Measurements from ENCODE around the gene NUP93.

Gene NUP93

GRCh38 chr16:56729735-56730662, at the start of gene NUP93:
Gene NUP93 (plus strand): TSS chr16:56730129. CDS start chr16:56748248, 18,119 bp downstream.
- no peak within 1 kb of the TSS for H3K27ac ChIP-seq
- H3K36me3 ChIP-seq (ENCODE audit: insufficient read depth, low read length), result no peaks in the 10 kb centered on the region
- H3K4me3 ChIP-seq, result peak within 1 kb of the TSS; percentile 76
- no peaks in the 10 kb centered on the region for H3K9me3 ChIP-seq (ENCODE audit: low read depth, low read length)
- peak within 1 kb of the TSS; percentile 81 for H3K9ac ChIP-seq (ENCODE audit: insufficient read length)
- no peak for DNase-seq (ENCODE audit: low read depth, low spot score)
- TF ChIP-seq POLR2AphosphoS5 (IDR thresholded peaks at IDR 0.05; ENCODE audit: borderline replicate concordance, low read depth, low read length) (peak; percentile 77), FOXP2 (optimal IDR thresholded peaks at IDR 0.05; ENCODE audit: control extremely low read depth, extremely low read length, insufficient read depth) (no peak), EZH2 (IDR thresholded peaks at IDR 0.05) (no peak)

GRCh38 chr16:56681939-56682702, 47.8 kb upstream of the NUP93 start, which contains the start of gene MT1X:
Gene MT1X (plus strand): TSS chr16:56682470. CDS start chr16:56682541, 71 bp downstream.
- DNase-seq (ENCODE audit: low read depth, low spot score), result no peak
- H3K9ac ChIP-seq (ENCODE audit: insufficient read length), result peak within 1 kb of the TSS; percentile 54
- H3K36me3 ChIP-seq (ENCODE audit: insufficient read depth, low read length), result no peaks in the 10 kb centered on the region
- H3K9me3 ChIP-seq (ENCODE audit: low read depth, low read length), result no peaks in the 10 kb centered on the region
- peak within 1 kb of the TSS; percentile 72 for H3K4me3 ChIP-seq
- TF ChIP-seq POLR2AphosphoS5 (IDR thresholded peaks at IDR 0.05; ENCODE audit: borderline replicate concordance, low read depth, low read length) (peak; percentile 80), EZH2 (IDR thresholded peaks at IDR 0.05) (no peak)
- no peak within 1 kb of the TSS for H3K27ac ChIP-seq

- no peak for DNase-seq (ENCODE audit: low read depth, low spot score)
- Histone ChIP-seq H3K27ac (no peak overlapping the region), H3K4me3 (peak overlapping the region; percentile 72), H3K9me3 (ENCODE audit: low read depth, low read length) (no peaks in the 10 kb centered on the region), H3K36me3 (ENCODE audit: insufficient read depth, low read length) (no peaks in the 10 kb centered on the region), H3K9ac (ENCODE audit: insufficient read length) (peak overlapping the region; percentile 54)
- TF ChIP-seq FOXP2 (optimal IDR thresholded peaks at IDR 0.05; ENCODE audit: control extremely low read depth, extremely low read length, insufficient read depth) (no peak), EZH2 (IDR thresholded peaks at IDR 0.05) (no peak), POLR2AphosphoS5 (IDR thresholded peaks at IDR 0.05; ENCODE audit: borderline replicate concordance, low read depth, low read length) (no peak)
These were observed 47.1 kb upstream of the NUP93 start for GRCh38 chr16:56682703-56683397.

- H3K9me3 ChIP-seq (ENCODE audit: low read depth, low read length), result no peaks in the 10 kb centered on the region
- no peak overlapping the region for H3K4me3 ChIP-seq
- no peak overlapping the region for H3K27ac ChIP-seq
- TF ChIP-seq FOXP2 (optimal IDR thresholded peaks at IDR 0.05; ENCODE audit: control extremely low read depth, extremely low read length, insufficient read depth), result no peak
- no peak for TF ChIP-seq POLR2AphosphoS5 (IDR thresholded peaks at IDR 0.05; ENCODE audit: borderline replicate concordance, low read depth, low read length)
- no peak for TF ChIP-seq EZH2 (IDR thresholded peaks at IDR 0.05)
- H3K9ac ChIP-seq (ENCODE audit: insufficient read length), result no peak overlapping the region
- no peak for DNase-seq (ENCODE audit: low read depth, low spot score)
- no peaks in the 10 kb centered on the region for H3K36me3 ChIP-seq (ENCODE audit: insufficient read depth, low read length)
These were observed 46.3 kb upstream of the NUP93 start for GRCh38 chr16:56683424-56684172.

GRCh38 chr16:56684256-56684925, 45.5 kb upstream of the NUP93 start:
- H3K4me3 ChIP-seq, result no peak overlapping the region
- no peak for DNase-seq (ENCODE audit: low read depth, low spot score)

GRCh38 chr16:56684926-56685590, 44.9 kb upstream of the NUP93 start:
- H3K4me3 ChIP-seq, result no peak overlapping the region
- no peak overlapping the region for H3K9ac ChIP-seq (ENCODE audit: insufficient read length)
- DNase-seq (ENCODE audit: low read depth, low spot score), result no peak
- H3K27ac ChIP-seq, result no peak overlapping the region
- no peak for TF ChIP-seq EZH2 (IDR thresholded peaks at IDR 0.05)
- no peak for TF ChIP-seq POLR2AphosphoS5 (IDR thresholded peaks at IDR 0.05; ENCODE audit: borderline replicate concordance, low read depth, low read length)
- TF ChIP-seq FOXP2 (optimal IDR thresholded peaks at IDR 0.05; ENCODE audit: control extremely low read depth, extremely low read length, insufficient read depth), result no peak
- H3K9me3 ChIP-seq (ENCODE audit: low read depth, low read length), result no peaks in the 10 kb centered on the region
- no peaks in the 10 kb centered on the region for H3K36me3 ChIP-seq (ENCODE audit: insufficient read depth, low read length)

More at GRCh38 chr16:56684256-56684925, 45.5 kb upstream of the NUP93 start:
- no peaks in the 10 kb centered on the region for H3K9me3 ChIP-seq (ENCODE audit: low read depth, low read length)
- H3K27ac ChIP-seq, result no peak overlapping the region
- H3K36me3 ChIP-seq (ENCODE audit: insufficient read depth, low read length), result no peaks in the 10 kb centered on the region
- no peak overlapping the region for H3K9ac ChIP-seq (ENCODE audit: insufficient read length)
- TF ChIP-seq EZH2 (IDR thresholded peaks at IDR 0.05) (no peak), POLR2AphosphoS5 (IDR thresholded peaks at IDR 0.05; ENCODE audit: borderline replicate concordance, low read depth, low read length) (no peak), FOXP2 (optimal IDR thresholded peaks at IDR 0.05; ENCODE audit: control extremely low read depth, extremely low read length, insufficient read depth) (no peak)

GRCh38 chr16:56686758-56687157, 43.2 kb upstream of the NUP93 start:
- no peak for DNase-seq (ENCODE audit: low read depth, low spot score)
- Histone ChIP-seq H3K9ac (ENCODE audit: insufficient read length) (no peak overlapping the region), H3K9me3 (ENCODE audit: low read depth, low read length) (no peaks in the 10 kb centered on the region), H3K4me3 (no peak overlapping the region), H3K36me3 (ENCODE audit: insufficient read depth, low read length) (no peaks in the 10 kb centered on the region), H3K27ac (no peak overlapping the region)
- TF ChIP-seq POLR2AphosphoS5 (IDR thresholded peaks at IDR 0.05; ENCODE audit: borderline replicate concordance, low read depth, low read length), result no peak
- TF ChIP-seq EZH2 (IDR thresholded peaks at IDR 0.05), result no peak
- no peak for TF ChIP-seq FOXP2 (optimal IDR thresholded peaks at IDR 0.05; ENCODE audit: control extremely low read depth, extremely low read length, insufficient read depth)
